Neural crest cell (in vitro differentiated cells): Measurements from ENCODE around the gene GRIA4. TPM values are rescaled to one million over a fixed set of nuclear protein-coding genes. Genes with fewer than 3 reads are reported as not detected.
A peak's percentile ranks its signal among the peaks of the same experiment; 100 is the strongest.

Source experiments
- DNase-seq: peaks from one replicate; pipeline ENCODE4 v3.0.0; 2021; ENCODE audit warnings: low read depth, mixed read lengths, low spot score
- H3K27ac Mint-ChIP-seq: one replicate; pipeline ENCODE4 v1.8.0; 2021; ENCODE audit warnings: mild to moderate bottlenecking, mixed read lengths; ENCODE audit not compliant: unreplicated experiment
- H3K27me3 Mint-ChIP-seq: 2 replicates; pipeline ENCODE4 v1.8.0; 2021; ENCODE audit warnings: low read depth, mild to moderate bottlenecking, mixed read lengths
- H3K36me3 Mint-ChIP-seq: 2 replicates; pipeline ENCODE4 v1.8.0; 2021; ENCODE audit warnings: low read depth, mild to moderate bottlenecking, mixed read lengths
- H3K4me1 Mint-ChIP-seq: 2 replicates; pipeline ENCODE4 v1.8.0; 2021; ENCODE audit warnings: mixed read lengths
- H3K4me3 Mint-ChIP-seq: one replicate; pipeline ENCODE4 v1.8.0; 2021; ENCODE audit warnings: mild to moderate bottlenecking, mixed read lengths
- H3K9me3 Mint-ChIP-seq: 2 replicates; pipeline ENCODE4 v1.8.0; 2021; ENCODE audit warnings: mixed read lengths
- total RNA-seq: library from RNA; stranded (reverse); gene quantifications from 2 replicates; pipeline ENCODE4 v1.2.1, GENCODE V29; 2021
- TF ChIP-seq, protein P1 (sequence below): fragments of 200-600 bp; sonication (generic); conservative IDR thresholded peaks from 2 replicates; pipeline ENCODE4 v1.5.0; 2021; ENCODE audit warnings: antibody characterized with exemption, mild to moderate bottlenecking

The GRIA4 gene
- total RNA-seq, 1 donor from 2014 or later: 2.9 TPM

DNA sequence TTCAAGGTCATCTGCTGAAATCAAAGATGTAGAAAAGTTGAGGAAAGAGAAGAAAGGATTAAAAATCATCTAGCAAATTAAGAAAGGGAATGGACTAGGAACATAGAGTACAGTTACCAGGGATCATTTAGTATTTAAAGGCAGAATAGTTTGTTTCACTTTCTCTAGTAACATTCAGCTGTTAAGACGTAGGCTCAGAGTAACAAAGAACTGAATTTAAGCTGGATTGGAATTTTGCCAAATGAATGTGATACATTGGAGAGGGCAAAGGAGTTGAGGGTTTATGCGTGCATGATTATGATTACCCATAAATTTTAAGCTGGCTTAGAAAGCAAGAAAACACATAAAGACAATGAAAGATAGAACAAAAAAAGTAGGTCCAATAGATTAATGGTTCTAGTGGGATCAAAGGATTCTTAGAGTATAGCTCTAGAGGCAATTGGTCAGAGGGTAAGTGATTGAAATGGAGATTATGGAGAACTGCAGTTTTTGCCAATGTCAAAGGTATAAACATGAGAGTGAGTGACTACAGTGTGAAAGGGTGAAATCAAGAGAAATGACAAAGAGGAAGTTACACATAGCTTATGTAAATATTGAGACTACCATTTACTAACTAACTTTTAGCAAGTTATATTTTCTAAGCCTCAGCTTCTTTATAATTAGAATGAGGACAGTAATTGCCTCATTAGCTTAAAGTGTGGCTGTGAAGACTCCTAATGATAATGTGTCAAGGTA is 190.0 kb downstream of the GRIA4 start:
- TF ChIP-seq, protein P1, sequence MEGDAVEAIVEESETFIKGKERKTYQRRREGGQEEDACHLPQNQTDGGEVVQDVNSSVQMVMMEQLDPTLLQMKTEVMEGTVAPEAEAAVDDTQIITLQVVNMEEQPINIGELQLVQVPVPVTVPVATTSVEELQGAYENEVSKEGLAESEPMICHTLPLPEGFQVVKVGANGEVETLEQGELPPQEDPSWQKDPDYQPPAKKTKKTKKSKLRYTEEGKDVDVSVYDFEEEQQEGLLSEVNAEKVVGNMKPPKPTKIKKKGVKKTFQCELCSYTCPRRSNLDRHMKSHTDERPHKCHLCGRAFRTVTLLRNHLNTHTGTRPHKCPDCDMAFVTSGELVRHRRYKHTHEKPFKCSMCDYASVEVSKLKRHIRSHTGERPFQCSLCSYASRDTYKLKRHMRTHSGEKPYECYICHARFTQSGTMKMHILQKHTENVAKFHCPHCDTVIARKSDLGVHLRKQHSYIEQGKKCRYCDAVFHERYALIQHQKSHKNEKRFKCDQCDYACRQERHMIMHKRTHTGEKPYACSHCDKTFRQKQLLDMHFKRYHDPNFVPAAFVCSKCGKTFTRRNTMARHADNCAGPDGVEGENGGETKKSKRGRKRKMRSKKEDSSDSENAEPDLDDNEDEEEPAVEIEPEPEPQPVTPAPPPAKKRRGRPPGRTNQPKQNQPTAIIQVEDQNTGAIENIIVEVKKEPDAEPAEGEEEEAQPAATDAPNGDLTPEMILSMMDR: no peak
- no peaks in the 10 kb centered on the region for H3K36me3 Mint-ChIP-seq
- no peak overlapping the region for H3K27ac Mint-ChIP-seq
- DNase-seq: no peak
- no peaks in the 10 kb centered on the region for H3K4me1 Mint-ChIP-seq
- no peaks in the 10 kb centered on the region for H3K27me3 Mint-ChIP-seq
- H3K9me3 Mint-ChIP-seq: no peaks in the 10 kb centered on the region
- H3K4me3 Mint-ChIP-seq: no peak overlapping the region

DNA sequence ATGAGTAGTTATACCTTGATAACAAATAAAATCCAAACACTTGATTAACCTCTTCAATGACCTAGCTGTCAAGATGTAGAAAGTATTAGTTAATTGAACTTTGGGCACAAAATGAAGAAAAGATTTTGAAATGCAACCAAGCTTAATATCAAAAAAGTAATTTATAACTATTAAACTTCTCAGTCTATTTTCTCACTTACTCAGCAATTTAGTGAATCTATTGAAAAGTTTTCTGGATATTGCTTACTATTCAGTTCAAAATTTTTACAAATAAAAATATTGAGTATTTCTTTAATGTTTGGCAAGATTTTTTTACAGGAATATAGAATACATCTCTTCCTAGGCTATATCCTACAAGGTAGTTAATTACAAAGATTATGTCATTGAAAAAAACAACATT is 192.5 kb downstream of the GRIA4 start:
- no peak overlapping the region for H3K4me3 Mint-ChIP-seq
- no peaks in the 10 kb centered on the region for H3K36me3 Mint-ChIP-seq
- no peaks in the 10 kb centered on the region for H3K4me1 Mint-ChIP-seq
- H3K27me3 Mint-ChIP-seq: no peaks in the 10 kb centered on the region
- no peak overlapping the region for H3K27ac Mint-ChIP-seq
- TF ChIP-seq, protein P1: no peak
- no peak for DNase-seq
- H3K9me3 Mint-ChIP-seq: no peaks in the 10 kb centered on the region

DNA sequence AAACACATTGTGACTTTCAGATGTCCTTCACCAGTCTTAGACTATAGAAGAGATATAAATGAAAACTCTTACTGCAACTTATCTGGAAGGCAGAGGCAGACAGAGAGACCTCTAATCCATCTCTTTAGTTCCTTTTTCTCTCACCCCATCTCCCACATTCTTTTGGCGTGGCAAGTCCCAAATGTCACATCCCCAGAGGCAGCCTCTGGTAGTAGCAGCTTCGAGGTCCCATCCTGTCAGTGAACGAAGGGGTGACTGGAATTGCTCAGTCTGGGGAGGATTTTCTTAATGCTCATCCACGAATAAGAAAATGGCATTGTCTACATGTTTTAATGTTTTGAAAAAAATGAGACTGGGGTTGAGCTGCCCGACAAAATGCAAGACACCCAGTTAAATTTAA is 201.4 kb downstream of the GRIA4 start:
- no peak overlapping the region for H3K27ac Mint-ChIP-seq
- no peak overlapping the region for H3K4me3 Mint-ChIP-seq
- H3K4me1 Mint-ChIP-seq: no peaks in the 10 kb centered on the region
- TF ChIP-seq, protein P1: no peak
- H3K9me3 Mint-ChIP-seq: no peaks in the 10 kb centered on the region
- H3K36me3 Mint-ChIP-seq: no peaks in the 10 kb centered on the region
- H3K27me3 Mint-ChIP-seq: no peaks in the 10 kb centered on the region
- no peak for DNase-seq

DNA sequence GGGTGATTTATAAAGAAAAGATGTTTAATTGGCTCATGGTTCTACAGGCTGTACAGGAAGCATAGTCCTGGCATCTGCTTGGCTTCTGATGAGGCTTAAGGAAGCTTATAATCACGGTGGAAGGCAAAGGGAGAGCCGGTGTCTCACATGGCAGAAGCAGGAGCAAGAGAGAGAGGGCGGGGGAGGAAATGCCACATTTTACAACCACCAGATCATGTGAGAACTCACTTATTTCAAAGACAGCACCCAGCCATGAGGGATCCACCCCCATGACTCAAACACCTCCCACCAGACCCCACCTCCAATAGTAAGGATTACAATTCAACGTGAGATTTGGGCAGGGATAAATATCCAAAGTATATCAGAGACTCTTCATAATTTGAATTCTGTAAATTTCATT is 211.5 kb downstream of the GRIA4 start:
- DNase-seq: no peak
- Mint-ChIP-seq H3K4me3 (no peak overlapping the region), H3K27ac (peak overlapping the region; percentile 91)

DNA sequence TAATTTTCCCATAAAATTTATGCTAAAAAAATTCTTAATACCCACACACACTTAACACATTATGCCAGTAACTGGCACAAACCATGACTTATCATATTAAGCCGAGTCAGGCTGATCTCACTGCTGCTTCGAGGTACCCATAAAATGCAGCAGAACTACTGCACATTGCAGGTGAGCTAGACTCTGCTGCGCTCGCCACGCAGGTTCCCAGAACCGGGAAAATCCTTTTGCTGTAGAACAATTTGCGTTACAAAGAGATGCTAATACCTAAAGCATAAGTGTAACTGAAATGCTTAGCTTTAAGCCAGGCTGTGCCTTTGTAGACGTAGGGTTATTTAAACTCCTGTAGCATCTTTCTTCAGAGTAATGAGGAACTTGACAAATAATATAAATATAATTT is 211.9 kb downstream of the GRIA4 start:
- no peak overlapping the region for H3K4me3 Mint-ChIP-seq
- TF ChIP-seq, protein P1: no peak

More for the DNA sequence above, 211.5 kb downstream of the GRIA4 start:
- TF ChIP-seq, protein P1: no peak
- Mint-ChIP-seq H3K36me3 (no peaks in the 10 kb centered on the region), H3K9me3 (peaks cover 2% of the 10 kb centered on the region), H3K4me1 (no peaks in the 10 kb centered on the region), H3K27me3 (peaks cover 2% of the 10 kb centered on the region)

More for the DNA sequence above, 211.9 kb downstream of the GRIA4 start:
- no peak for DNase-seq
- Mint-ChIP-seq H3K4me1 (no peaks in the 10 kb centered on the region), H3K27ac (no peak overlapping the region), H3K36me3 (no peaks in the 10 kb centered on the region), H3K9me3 (peaks cover 2% of the 10 kb centered on the region), H3K27me3 (peaks cover 2% of the 10 kb centered on the region)
